22Rv1 (cell line): ENCODE results near the gene EXOC3.

Source experiments
- CTCF ChIP-seq: fragments of 450-650 bp; IDR thresholded peaks from 2 replicates; pipeline ENCODE4 v1.5.1; 2017; ENCODE audit warnings: mild to moderate bottlenecking
- ZFX ChIP-seq: fragments of 450-650 bp; IDR thresholded peaks from 2 replicates; pipeline ENCODE4 v1.6.1; 2017; ENCODE audit warnings: antibody characterized with exemption, borderline replicate concordance

GRCh38 chr5:477871-478270, 34.9 kb downstream of the EXOC3 start:
- TF ChIP-seq CTCF (no peak), ZFX (no peak)
